ENCODE measurements around the gene IGFL4.

GRCh38 chr19:46000491-46001246, 40.1 kb downstream of the IGFL4 start:
- TF ChIP-seq TEAD4 (IDR thresholded peaks at IDR 0.05) (no peak), TAF1 (IDR thresholded peaks at IDR 0.05; ENCODE audit: low read depth) (no peak), EP300 (IDR thresholded peaks at IDR 0.05; ENCODE audit: borderline replicate concordance) (no peak), MAX (IDR thresholded peaks at IDR 0.05) (no peak), YY1 (IDR thresholded peaks at IDR 0.05; ENCODE audit: low read depth) (no peak)

Measured in Ishikawa (cell line).